Measurements from ENCODE around the gene RHEBL1.

Gene RHEBL1

DNA sequence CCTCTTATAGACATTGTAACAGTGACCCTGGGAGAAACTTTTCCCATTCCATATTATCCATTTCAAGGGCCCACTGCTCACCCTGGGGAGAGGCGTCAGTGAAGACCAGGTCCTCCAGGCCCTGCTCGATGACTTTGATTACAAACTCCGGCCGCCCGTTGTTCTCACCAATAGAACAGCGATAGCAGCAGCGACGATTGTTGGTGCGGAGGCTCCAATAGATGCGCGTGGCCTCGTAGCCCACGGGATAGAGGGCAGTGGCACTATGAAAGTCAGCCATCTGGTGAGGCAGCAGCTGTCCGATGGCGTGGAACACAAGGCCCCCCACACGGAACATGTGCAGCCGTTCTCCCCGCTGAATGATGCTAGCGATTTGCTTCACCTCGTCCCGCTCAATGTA lies 43.7 kb downstream of the RHEBL1 start:
- no peak for ATAC-seq
- Mint-ChIP-seq H3K36me3 (peaks cover 74% of the 10 kb centered on the region), H3K4me1 (no peaks in the 10 kb centered on the region), H3K9me3 (no peaks in the 10 kb centered on the region), H3K4me3 (no peak overlapping the region), H3K27me3 (no peaks in the 10 kb centered on the region), H3K27ac (no peak overlapping the region)

DNA sequence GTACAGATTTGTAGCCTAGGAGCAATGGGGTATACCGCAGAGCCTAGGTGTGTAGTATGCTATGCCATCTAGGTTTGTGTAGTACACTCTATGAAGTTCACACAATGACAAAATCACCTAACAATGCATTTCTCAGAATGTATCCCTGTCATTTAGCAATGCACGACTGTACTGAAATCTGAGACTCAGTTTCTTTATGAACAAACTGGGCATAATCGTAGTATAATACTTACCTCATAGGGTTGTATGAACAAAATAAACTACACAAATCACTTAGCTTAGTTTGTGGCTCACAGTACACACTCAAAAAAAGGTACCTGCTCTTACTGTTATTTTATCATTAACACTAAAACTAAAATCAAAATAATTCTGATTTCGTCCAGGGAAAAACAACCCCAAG lies 44.3 kb downstream of the RHEBL1 start:
- H3K4me1 Mint-ChIP-seq, result no peaks in the 10 kb centered on the region
- no peak overlapping the region for H3K4me3 Mint-ChIP-seq
- H3K27ac Mint-ChIP-seq, result no peak overlapping the region
- peaks cover 76% of the 10 kb centered on the region for H3K36me3 Mint-ChIP-seq
- H3K27me3 Mint-ChIP-seq, result no peaks in the 10 kb centered on the region
- no peak for ATAC-seq
- H3K9me3 Mint-ChIP-seq, result no peaks in the 10 kb centered on the region

DNA sequence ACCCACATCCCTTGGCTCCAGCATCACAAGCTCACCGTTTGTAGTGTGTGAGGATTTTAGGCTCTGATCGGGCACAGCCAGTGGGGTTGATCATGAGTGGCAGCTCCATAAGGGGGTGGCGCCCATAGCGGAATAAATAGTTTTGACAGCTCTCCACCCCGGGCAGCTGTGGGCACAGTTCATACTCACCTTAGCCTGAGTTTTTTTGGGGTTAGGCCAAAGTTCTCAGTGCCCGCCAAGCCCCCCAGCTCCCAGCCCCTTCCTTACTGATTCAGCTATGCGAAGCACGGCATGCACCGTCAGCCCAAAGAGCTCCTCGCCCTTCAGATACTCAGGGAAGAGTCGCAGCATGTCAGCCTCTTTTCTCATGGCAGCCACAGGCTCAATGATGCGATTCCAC lies 45.2 kb downstream of the RHEBL1 start:
- ATAC-seq, result no peak
- H3K4me1 Mint-ChIP-seq, result peaks cover 7% of the 10 kb centered on the region
- H3K36me3 Mint-ChIP-seq, result peaks cover 76% of the 10 kb centered on the region
- no peak overlapping the region for H3K27ac Mint-ChIP-seq
- no peaks in the 10 kb centered on the region for H3K9me3 Mint-ChIP-seq
- H3K4me3 Mint-ChIP-seq, result no peak overlapping the region
- no peaks in the 10 kb centered on the region for H3K27me3 Mint-ChIP-seq

DNA sequence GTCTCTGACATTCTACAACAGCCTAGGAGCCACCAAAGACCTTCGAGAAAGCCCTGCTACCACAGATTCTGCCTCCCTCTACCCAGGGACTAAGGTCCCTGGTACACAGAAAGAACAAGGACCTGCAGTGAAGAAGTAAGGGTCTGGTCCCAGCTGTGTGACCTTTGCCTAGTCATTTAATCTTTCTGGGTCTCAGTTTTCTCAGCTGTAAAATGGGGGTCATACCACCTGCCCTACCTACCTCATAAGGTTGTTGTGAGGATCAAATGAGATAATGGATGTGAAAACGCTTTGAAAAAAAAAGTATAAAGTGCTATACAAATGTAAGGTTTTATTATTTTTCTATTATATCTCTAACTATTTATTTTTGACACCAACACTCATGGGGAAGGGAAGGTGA lies 46.0 kb downstream of the RHEBL1 start:
- no peak overlapping the region for H3K27ac Mint-ChIP-seq
- peaks cover 75% of the 10 kb centered on the region for H3K36me3 Mint-ChIP-seq
- no peak overlapping the region for H3K4me3 Mint-ChIP-seq
- peaks cover 14% of the 10 kb centered on the region for H3K4me1 Mint-ChIP-seq
- no peaks in the 10 kb centered on the region for H3K27me3 Mint-ChIP-seq
- H3K9me3 Mint-ChIP-seq, result no peaks in the 10 kb centered on the region
- no peak for ATAC-seq

DNA sequence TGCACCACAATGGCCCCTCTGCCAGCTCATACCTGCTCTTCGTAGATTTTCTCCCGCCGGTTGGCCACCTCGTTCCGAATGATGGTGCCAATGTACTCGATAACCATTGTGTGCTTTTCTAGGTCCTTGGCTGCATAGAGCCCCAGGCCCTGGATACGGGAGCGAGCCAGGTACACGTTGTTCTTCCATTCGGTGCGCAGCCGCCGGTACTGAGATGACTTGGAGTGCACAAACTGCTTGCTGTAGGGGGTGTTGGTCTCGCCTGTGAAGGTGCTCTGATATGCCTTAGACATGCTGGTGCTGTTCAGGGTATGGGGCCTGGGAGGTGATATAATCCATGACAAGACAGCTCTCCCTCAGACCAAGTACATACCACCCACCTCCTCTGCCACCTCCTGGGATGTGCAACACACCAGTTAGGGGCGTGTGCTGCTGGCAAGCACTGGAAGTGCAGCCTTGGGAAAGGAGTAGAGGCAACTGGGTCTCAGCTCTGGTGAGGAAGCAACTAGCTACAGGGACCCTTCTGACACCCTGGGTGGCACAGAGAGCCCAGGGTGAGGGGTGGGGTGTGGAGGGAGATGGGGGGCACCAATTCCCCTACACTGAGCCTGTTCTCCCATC lies 47.1 kb downstream of the RHEBL1 start:
- no peak for ATAC-seq
- Mint-ChIP-seq H3K36me3 (peaks cover 64% of the 10 kb centered on the region), H3K27me3 (no peaks in the 10 kb centered on the region), H3K27ac (peak overlapping the region; percentile 33), H3K9me3 (no peaks in the 10 kb centered on the region), H3K4me1 (peaks cover 22% of the 10 kb centered on the region), H3K4me3 (no peak overlapping the region)

DNA sequence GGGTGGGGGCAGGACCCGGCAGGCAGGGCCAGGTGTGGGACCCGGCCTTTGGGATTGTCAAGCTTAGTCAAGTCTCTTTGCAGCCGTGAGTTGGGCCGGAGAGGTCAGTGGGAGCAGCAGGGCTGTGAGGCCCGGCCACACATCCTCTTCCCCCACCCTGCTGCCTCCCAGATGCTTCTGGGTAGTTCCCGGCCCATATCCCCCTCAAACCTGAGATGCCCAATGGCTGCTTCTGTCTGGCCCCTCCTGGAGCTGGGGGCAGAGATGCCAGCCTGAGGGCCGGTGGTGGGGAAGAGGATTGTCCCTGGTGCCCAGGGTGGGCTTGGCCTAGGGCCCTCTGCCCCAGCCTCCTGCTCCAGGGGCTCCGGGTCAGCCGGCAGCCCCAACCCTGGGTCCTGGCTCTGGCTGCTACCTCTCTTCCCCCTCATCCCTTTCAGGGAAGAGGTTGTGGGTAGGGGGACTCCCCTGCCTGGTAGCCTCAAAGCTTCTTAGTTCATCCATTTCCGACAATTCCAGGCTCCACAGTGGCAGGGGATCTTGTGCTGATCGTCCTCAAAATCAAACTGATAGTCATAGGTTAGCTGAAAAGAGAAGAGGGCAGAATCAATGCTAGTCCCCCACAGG lies 48.4 kb downstream of the RHEBL1 start:
- no peak overlapping the region for H3K4me3 Mint-ChIP-seq
- no peaks in the 10 kb centered on the region for H3K27me3 Mint-ChIP-seq
- no peak overlapping the region for H3K27ac Mint-ChIP-seq
- peaks cover 34% of the 10 kb centered on the region for H3K4me1 Mint-ChIP-seq
- ATAC-seq, result no peak
- no peaks in the 10 kb centered on the region for H3K9me3 Mint-ChIP-seq
- H3K36me3 Mint-ChIP-seq, result peaks cover 58% of the 10 kb centered on the region

DNA sequence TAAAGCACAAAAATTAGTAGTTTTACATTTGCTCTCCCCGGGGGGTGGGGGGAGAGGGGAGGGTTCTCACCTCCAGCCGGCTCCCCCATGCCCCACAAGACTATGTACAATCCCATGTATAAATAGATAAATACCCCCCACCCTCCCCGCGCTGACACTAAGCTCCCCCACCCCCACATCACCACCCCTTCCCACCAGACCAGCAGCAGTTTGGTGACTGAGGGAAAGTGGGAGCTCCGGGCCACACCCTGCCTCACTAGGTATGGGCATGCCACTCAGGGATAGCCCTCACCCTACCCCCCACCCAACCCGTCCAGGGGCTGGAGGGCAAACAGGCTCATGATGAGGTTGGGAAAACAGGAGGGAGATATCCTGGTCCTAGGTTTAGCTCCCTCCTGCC lies 49.3 kb downstream of the RHEBL1 start:
- H3K9me3 Mint-ChIP-seq, result no peaks in the 10 kb centered on the region
- H3K4me1 Mint-ChIP-seq, result peaks cover 43% of the 10 kb centered on the region
- ATAC-seq, result no peak
- H3K27me3 Mint-ChIP-seq, result no peaks in the 10 kb centered on the region
- H3K27ac Mint-ChIP-seq, result peak overlapping the region; percentile 99
- H3K4me3 Mint-ChIP-seq, result no peak overlapping the region
- peaks cover 57% of the 10 kb centered on the region for H3K36me3 Mint-ChIP-seq

DNA sequence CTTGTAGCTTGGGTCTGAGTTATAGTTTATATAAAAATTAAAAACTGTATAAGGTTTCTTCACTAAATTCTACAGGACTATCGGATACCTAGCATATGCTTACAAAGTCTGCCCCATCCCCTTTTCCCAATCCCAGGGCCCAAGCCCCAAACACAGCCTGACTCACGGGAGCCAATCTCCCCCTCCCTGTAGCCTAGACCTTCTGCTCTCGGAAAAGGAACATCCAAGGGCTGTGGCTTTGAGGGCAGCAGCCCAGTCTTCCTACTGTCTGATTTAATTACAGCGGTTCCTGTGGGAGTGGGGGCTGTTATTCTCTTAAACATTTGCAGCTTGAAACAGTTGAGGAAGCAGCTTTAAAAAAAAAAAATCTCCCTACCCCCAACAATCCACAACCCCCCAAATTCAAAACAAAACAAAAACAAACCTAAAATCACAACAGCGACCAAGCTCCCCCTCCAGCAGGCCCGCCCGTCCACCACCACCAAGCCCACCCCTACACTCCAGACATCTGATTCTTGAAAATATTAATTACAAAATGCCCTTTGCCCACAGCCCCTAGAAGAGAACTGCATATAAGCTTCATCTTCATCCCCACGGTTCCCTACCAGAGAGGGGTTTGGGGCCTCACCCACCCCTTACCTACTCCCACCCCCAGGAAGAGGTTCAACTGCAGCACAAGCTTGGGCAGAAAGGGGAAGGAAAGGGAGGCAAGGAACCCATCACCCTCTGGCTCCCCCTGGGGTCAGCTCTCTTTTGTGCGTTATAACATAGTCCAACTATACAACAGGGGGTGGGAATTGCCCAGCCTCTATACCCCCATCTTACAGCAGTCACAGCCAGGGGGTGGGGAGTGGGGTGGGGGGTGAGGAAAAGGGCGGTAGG lies 50.1 kb downstream of the RHEBL1 start:
- Mint-ChIP-seq H3K27ac (peak overlapping the region; percentile 99), H3K4me3 (peak overlapping the region; percentile 68), H3K4me1 (peaks cover 43% of the 10 kb centered on the region), H3K27me3 (no peaks in the 10 kb centered on the region), H3K36me3 (peaks cover 52% of the 10 kb centered on the region), H3K9me3 (no peaks in the 10 kb centered on the region)
- no peak for ATAC-seq

DNA sequence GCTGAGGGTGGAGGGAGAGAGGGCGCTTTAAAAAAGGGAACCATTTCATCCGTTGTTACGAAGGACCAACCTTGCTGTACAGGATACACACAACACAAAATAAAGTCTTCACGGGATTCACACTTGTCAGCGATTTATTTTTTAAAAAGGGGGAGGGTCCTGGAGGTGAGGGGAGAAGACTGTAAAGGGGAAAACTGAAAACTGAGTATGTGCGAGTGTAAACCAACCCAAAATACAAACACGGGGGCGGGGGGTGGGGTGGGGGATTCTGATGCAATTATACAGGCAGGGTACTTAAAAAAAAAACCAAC lies 50.7 kb downstream of the RHEBL1 start:
- Mint-ChIP-seq H3K36me3 (peaks cover 45% of the 10 kb centered on the region), H3K27me3 (no peaks in the 10 kb centered on the region), H3K4me1 (peaks cover 43% of the 10 kb centered on the region), H3K9me3 (no peaks in the 10 kb centered on the region), H3K27ac (peak overlapping the region; percentile 99), H3K4me3 (peak overlapping the region; percentile 99)
- peak; percentile 70 for ATAC-seq

DNA sequence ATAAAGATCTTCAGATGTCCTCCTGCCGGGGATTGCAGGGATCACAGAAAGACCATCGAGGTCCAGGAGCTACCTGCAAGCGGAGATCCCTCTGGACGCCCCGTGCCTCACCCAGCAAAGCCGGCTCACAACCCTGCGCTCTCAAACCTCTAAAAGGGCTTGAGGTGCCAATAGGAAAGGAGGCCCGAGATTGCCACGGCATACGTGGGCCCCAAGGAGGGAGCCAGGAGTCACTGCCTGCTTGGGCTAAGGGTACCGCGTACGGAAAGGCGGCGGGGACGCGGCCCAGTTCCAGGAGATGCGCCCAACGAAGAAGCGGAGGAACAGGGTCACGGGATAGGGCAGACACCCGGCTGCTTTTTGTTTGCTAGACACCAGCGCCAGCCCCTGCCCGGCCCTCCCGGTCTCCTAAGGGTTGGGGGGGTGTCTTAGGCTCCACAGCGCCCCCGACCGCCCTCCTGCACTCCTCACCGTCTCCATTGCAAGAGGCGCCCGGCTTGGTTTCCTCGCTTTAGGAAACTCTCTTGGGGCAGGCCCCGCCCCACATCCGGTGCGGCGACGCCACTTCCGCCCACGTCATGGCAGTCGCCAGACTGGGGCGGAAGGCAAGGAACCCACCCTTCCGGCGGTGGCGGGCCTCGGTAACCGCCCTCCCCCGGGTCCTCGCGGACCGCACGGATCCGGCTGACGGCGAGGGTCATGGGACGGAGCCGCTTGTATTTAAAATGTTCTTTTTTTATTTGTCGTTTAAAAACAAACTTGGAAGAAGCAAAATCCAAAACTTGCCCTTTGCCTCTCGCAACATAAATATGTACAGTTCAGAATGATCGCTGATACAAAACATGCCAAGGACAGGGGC lies 51.3 kb downstream of the RHEBL1 start, which contains the start of gene PRKAG1:
Gene PRKAG1 (minus strand): TSS at position 516 of the 859 bp plus-strand sequence. CDS start 36 bp downstream, at position 480.
- Mint-ChIP-seq H3K36me3 (peaks cover 44% of the 10 kb centered on the region), H3K9me3 (no peaks in the 10 kb centered on the region), H3K4me3 (peak within 1 kb of the TSS; percentile 99), H3K4me1 (peaks cover 43% of the 10 kb centered on the region), H3K27me3 (no peaks in the 10 kb centered on the region), H3K27ac (peak within 1 kb of the TSS; percentile 99)
- peak; percentile 96 for ATAC-seq

DNA sequence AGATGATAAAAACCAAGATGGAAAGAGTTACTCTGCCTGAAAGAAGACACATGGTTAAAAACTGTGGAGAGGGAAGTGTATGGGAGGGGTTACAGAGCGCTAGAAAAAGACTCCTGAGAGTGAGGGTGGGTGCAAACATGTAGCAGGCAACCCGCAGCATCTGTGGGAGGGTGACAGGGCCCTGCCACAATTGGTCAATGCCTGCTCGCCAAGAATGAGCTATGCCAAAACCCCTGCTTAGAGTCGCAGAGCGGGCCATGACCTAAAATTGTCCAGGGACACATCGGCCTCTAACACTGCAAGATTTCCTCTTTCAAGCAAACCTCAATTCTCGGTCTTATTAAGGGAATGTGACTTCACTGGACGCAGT lies 51.9 kb downstream of the RHEBL1 start:
- H3K36me3 Mint-ChIP-seq, result peaks cover 37% of the 10 kb centered on the region

DNA sequence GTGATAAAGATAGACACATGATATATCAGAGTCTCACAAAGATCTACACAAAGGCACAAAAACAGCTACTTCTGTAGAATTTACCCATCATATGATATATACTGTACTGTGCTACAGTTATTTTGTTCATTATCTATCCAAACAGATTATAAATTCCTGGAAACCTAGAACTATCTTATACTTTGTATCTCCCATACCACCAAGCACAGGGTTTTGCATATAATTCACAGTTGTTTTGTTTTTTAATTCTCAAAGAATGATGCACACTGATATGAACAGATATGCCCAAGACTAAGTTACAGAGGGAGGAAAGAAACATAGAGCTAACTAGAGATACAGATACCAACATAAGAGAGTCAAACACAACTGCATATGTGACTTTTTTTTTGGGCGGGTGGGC lies 54.6 kb downstream of the RHEBL1 start:
- Mint-ChIP-seq H3K4me3 (no peak overlapping the region), H3K36me3 (peaks cover 34% of the 10 kb centered on the region), H3K9me3 (no peaks in the 10 kb centered on the region), H3K4me1 (peaks cover 43% of the 10 kb centered on the region), H3K27ac (no peak overlapping the region), H3K27me3 (no peaks in the 10 kb centered on the region)
- ATAC-seq, result no peak

More for the DNA sequence above, 51.9 kb downstream of the RHEBL1 start:
- peak overlapping the region; percentile 99 for H3K4me3 Mint-ChIP-seq
- H3K4me1 Mint-ChIP-seq, result peaks cover 43% of the 10 kb centered on the region
- peak overlapping the region; percentile 99 for H3K27ac Mint-ChIP-seq
- no peaks in the 10 kb centered on the region for H3K27me3 Mint-ChIP-seq
- H3K9me3 Mint-ChIP-seq, result no peaks in the 10 kb centered on the region
- peak; percentile 21 for ATAC-seq
